Measurements from ENCODE around the gene PDSS1.
"Not testable (repeated sequence)": the region's sequence is repeated elsewhere in the genome, so short reads cannot be mapped to it uniquely, and the experiment has no call there.

Gene PDSS1

GRCh38 chr10:26741368-26741767 lies 43.9 kb downstream of the PDSS1 start:
- DNase-seq, result no peak

GRCh38 chr10:26743091-26743490 lies 45.6 kb downstream of the PDSS1 start:
- no peak for DNase-seq

DNA sequence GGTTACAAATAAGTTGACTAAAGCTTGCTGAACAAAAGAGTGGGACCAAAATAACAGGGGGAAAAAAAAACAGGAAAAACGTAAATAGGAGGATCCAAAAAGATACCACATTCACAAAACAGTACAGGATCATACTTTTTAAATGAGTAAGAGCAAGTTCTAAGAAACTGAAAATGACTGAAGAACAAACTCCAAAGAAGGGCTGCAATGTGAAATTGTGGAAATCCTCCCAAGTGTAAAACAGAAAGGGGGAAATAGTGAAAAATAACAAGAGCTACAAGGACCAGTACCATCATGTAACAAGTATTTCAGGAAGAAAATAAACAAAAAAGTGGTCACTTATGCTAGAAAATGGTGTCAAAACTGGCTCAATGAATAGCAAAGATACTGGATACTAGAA lies 46.3 kb downstream of the PDSS1 start:
- DNase-seq, result no peak

DNA sequence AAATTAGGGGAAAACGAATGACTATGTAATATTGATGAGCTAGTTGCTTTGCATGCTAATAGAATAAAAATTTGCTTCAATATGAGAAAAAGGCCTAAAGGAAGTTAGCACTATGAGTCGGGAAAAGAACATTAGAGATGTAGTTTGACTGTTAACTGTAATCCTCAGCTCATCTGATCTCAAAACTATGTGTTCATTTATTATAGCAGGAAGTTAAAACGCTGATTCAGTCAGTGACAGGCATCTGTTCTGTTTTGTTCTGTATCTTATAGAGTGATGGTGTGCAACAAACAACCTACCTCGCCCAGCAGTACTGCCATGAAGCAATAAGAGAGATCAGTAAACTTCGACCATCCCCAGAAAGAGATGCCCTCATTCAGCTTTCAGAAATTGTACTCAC lies 48.6 kb downstream of the PDSS1 start:
- DNase-seq, result no peak

- DNase-seq, result no peak
These were observed 58.0 kb downstream of the PDSS1 start for GRCh38 chr10:26755443-26755903.

- no peak for DNase-seq
These were observed 61.5 kb downstream of the PDSS1 start for GRCh38 chr10:26759008-26759407.

GRCh38 chr10:26765549-26765948 lies 68.0 kb downstream of the PDSS1 start:
- no peak for DNase-seq

GRCh38 chr10:26770069-26770468 lies 72.6 kb downstream of the PDSS1 start:
- DNase-seq, result no peak

DNA sequence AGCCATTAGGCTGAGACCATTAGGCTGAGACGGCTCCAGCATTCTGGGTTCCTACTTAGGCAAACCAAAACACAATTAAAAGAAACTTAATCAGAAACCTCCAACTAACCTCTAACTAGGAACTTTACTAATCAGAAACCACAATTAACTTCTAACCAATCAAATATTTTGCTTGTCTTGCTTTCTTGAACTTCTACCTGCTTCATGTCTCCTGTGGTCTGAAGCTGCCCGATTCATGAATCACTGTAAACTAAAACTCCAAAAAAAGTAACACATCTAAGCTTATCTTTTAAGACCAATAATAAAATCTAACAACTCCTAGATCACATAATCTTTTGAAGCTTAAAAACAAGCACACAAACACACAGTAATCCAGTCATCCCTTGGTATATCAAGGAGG lies 76.1 kb downstream of the PDSS1 start:
- DNase-seq, result no peak

- DNase-seq, result no peak
These were observed 78.8 kb downstream of the PDSS1 start for GRCh38 chr10:26776258-26776657.

GRCh38 chr10:26777686-26778085 lies 80.2 kb downstream of the PDSS1 start:
- DNase-seq, result no peak

DNA sequence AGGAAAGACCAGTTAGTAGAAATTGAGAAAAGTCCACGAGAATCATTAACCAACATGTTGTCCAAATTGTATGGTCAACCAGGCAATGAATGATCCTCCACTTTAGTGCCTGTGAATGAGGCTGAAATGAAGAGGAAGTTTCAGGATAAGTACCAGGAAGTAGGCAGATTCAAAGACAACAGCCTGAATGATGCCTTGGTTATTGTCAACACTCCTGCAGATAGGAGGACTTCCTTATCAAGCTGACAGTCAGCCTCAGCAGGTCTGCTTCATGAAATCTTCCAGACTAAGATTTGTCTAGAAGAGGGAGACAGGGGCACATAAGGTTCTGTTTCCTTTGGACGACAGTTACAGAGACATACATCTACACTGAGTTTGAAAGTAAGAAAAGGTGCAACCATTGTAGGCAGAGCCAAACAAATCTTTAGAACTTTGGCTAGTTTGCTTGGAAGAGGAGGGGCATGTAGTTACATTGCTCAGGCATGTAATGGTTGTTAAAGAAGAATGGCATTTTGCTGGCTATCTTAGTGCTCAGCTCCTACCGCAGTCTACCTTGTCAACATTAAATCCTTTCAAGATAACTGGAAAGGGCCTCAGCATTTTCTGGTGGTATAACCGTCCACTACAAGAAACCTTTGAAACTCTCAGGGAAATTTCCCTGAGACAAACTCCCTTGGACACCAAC lies 81.8 kb downstream of the PDSS1 start:
- DNase-seq, result no peak

- DNase-seq, result no peak
These were observed 82.7 kb downstream of the PDSS1 start for GRCh38 chr10:26780106-26780792.

GRCh38 chr10:26780793-26781601 lies 83.5 kb downstream of the PDSS1 start:
- no peak for DNase-seq

DNA sequence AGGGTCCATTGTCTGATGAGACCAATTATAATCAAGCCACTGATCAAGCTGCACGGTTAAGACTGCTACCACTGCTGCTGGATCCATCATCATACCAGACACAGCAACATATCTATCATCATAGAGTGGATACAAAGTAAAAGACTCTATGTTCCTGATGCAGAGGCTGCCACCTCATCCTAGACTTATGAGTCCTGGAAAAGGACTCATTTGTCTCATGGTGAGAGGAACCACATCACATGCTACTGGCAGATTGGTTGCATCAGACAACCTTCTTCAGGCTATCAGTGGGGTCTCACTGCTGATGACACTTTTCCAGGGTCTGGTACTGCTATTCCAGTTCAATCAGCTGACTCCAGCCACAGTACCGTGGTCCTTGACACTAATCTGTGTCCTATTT lies 84.3 kb downstream of the PDSS1 start:
- no peak for DNase-seq

GRCh38 chr10:26787362-26787761 lies 89.9 kb downstream of the PDSS1 start:
- no peak for DNase-seq

- DNase-seq, result not testable (repeated sequence)
These were observed 92.3 kb downstream of the PDSS1 start for GRCh38 chr10:26789779-26790178.

DNA sequence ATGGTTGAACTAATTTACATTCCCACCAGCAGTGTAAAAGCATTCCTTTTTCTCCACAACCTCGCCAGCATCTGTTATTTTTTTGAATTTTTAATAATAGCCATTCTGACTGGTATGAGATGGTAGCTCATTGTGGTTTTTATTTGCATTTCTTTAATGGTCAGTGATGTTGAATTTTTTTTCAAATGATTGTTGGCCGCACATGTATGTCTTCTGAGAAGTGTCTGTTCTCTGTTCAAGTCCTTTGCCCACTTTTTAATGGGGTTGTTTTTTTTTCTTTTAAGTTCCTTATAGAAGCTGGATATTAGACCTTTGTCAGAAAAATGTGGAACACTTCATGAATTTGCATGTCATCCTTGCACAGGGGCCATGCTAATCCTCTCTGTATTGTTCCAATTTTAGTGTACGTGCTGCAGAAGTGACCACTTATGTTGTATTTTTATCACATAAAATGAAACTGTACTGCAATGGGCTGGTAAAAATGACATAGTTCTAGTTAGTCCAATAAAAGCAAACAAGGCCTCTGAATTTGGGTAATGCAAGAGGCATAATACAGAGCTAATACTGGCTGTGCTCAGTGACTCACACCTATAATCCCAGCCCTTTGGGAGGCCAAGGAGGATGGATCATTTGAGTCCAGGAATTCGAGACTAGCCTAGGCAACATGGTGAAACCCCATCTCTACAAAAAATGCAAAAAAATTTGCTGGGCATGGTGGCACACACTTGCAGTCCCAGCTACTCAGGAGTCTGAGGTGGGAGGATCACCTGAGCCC lies 92.9 kb downstream of the PDSS1 start:
- no peak for DNase-seq

- no peak for DNase-seq
These were observed 95.4 kb downstream of the PDSS1 start for GRCh38 chr10:26792758-26793495.
